Measurements from ENCODE around the gene LRRC26. TPM values are rescaled to one million over a fixed set of nuclear protein-coding genes. Genes with fewer than 3 reads are reported as not detected.

LRRC26 gene
- polyA plus RNA-seq, 3 donors, result not detected

DNA sequence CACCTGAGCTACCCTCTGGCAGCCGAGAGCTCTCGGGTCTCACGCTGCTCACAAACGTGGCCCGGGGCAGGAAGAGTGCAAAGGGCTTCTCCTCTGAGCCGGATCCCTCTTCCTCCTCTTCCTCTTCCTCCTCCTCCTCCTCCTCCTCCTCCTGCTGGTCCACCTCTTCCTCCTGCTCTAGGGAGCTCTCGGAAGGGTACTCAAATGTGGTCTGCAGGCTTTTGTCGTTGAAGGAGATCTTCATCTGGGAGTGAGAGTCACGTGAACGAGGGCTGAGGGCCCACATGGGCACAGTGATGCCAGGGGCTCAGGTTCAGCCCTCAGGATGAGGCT is 22.6 kb upstream of the LRRC26 start:
- Mint-ChIP-seq H3K4me3 (no peak overlapping the region), H3K36me3 (peaks cover 6 to 32% of the 10 kb centered on the region in 2 donors), H3K27ac (no peak overlapping the region), H3K27me3 (ENCODE audit: low read depth in 3 of 3) (no peaks in the 10 kb centered on the region), H3K9me3 (peaks cover 0 to 2% (median 0%) of the 10 kb centered on the region in 7 donors), H3K4me1 (peaks cover 22% of the 10 kb centered on the region)
- Histone ChIP-seq H3K36me3 (replicated peaks in 1 of 2; ENCODE audit: control insufficient read depth in 1 of 2, insufficient read depth in 2 of 2, low read length in 2 of 2) (peaks cover 17 to 23% of the 10 kb centered on the region in 2 donors), H3K4me1 (ENCODE audit: control insufficient read depth in 1 of 2, insufficient read depth in 2 of 2, low read length in 2 of 2) (peaks cover 20 to 25% of the 10 kb centered on the region in 2 donors), H4K20me1 (ENCODE audit: insufficient read depth, low read length) (peaks cover 31% of the 10 kb centered on the region), H3K79me2 (ENCODE audit: insufficient read depth, low read length) (peaks cover 29% of the 10 kb centered on the region), H2AFZ (ENCODE audit: insufficient read depth, low read depth, low read length, poor library complexity, severe bottlenecking) (no peak overlapping the region), H3K4me3 (replicated peaks in 1 of 3; ENCODE audit: low read depth in 2 of 3, low read length in 3 of 3) (no peak overlapping the region), H3K27me3 (ENCODE audit: control insufficient read depth in 2 of 2, insufficient read depth in 2 of 2, low read length in 2 of 2) (no peaks in the 10 kb centered on the region), H3K9ac (ENCODE audit: insufficient read depth, low read length, poor library complexity, severe bottlenecking) (no peak overlapping the region), H3K9me3 (replicated peaks in 1 of 2; ENCODE audit: control insufficient read depth in 1 of 2, insufficient read depth in 1 of 2, low read length in 2 of 2) (no peaks in the 10 kb centered on the region), H3K27ac (ENCODE audit: low read depth in 1 of 2, low read length in 2 of 2) (no peak overlapping the region), H3K4me2 (replicated peaks; ENCODE audit: extremely low read depth, low read length, poor library complexity, severe bottlenecking) (no peak overlapping the region)
- DNase-seq, result no peak
- intact Hi-C loops (cut with micrococcal nuclease), result no loop called here
- 85% methylated on average over 9 of the region's 10 CpGs for WGBS (ENCODE audit: insufficient coverage)
- TF ChIP-seq, protein P1, sequence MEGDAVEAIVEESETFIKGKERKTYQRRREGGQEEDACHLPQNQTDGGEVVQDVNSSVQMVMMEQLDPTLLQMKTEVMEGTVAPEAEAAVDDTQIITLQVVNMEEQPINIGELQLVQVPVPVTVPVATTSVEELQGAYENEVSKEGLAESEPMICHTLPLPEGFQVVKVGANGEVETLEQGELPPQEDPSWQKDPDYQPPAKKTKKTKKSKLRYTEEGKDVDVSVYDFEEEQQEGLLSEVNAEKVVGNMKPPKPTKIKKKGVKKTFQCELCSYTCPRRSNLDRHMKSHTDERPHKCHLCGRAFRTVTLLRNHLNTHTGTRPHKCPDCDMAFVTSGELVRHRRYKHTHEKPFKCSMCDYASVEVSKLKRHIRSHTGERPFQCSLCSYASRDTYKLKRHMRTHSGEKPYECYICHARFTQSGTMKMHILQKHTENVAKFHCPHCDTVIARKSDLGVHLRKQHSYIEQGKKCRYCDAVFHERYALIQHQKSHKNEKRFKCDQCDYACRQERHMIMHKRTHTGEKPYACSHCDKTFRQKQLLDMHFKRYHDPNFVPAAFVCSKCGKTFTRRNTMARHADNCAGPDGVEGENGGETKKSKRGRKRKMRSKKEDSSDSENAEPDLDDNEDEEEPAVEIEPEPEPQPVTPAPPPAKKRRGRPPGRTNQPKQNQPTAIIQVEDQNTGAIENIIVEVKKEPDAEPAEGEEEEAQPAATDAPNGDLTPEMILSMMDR (IDR thresholded peaks at IDR 0.05), result no peak

DNA sequence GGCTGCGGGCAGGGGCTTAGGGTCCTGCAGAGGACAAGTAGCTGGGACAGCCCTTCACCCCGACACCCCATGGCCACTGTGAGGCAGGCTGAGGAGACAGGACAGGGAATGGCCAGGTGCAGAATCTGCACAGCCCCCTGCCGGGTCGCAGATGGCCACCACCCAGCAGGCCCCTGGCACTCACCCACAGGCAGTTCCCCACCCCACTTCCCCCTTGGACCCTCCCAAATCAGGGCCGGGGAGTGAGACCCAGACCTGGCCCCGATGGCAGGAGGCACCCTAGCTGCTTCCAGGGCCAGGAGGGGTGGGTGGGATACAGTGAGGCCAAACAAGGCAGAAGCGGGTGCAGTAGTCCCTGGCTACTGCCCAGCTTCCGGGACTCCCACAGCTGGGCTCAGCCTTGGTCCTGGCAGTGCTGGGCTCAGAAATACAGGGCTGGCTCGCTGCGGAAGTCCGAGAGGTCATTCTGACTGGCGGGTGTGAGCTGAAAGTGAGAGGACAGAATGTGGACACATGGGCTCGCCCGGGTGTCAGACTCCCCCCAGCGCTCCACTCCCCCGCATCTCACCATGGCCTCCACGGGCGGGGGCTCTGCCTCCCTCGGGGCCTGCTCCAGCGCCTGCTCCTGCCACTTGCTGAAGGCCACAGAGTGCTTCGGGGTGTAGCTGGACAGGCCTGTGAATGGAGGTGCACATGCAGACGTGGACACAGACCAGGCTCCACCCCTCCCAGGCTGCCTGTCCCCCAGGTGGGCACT is 22.0 kb upstream of the LRRC26 start:
- no peak overlapping the region for H2AFZ ChIP-seq (ENCODE audit: insufficient read depth, low read depth, low read length, poor library complexity, severe bottlenecking)
- TF ChIP-seq, protein P1 (IDR thresholded peaks at IDR 0.05), result no peak
- H3K79me2 ChIP-seq (ENCODE audit: insufficient read depth, low read length), result peaks cover 35% of the 10 kb centered on the region
- H3K9me3 ChIP-seq (replicated peaks in 1 of 2; ENCODE audit: control insufficient read depth in 1 of 2, insufficient read depth in 1 of 2, low read length in 2 of 2), result no peaks in the 10 kb centered on the region
- H3K36me3 Mint-ChIP-seq, result peaks cover 6 to 36% of the 10 kb centered on the region in 2 donors
- H3K27me3 Mint-ChIP-seq (ENCODE audit: low read depth in 3 of 3), result no peaks in the 10 kb centered on the region
- H3K4me1 ChIP-seq (ENCODE audit: control insufficient read depth in 1 of 2, insufficient read depth in 2 of 2, low read length in 2 of 2), result peaks cover 24 to 30% of the 10 kb centered on the region in 2 donors
- intact Hi-C loops (cut with micrococcal nuclease), result no loop called here
- peaks cover 0 to 2% (median 0%) of the 10 kb centered on the region in 7 donors for H3K9me3 Mint-ChIP-seq
- no peak for DNase-seq
- no peaks in the 10 kb centered on the region for H3K27me3 ChIP-seq (ENCODE audit: control insufficient read depth in 2 of 2, insufficient read depth in 2 of 2, low read length in 2 of 2)
- H3K36me3 ChIP-seq (replicated peaks in 1 of 2; ENCODE audit: control insufficient read depth in 1 of 2, insufficient read depth in 2 of 2, low read length in 2 of 2), result peaks cover 22 to 23% of the 10 kb centered on the region in 2 donors
- WGBS (ENCODE audit: insufficient coverage), result 95% methylated on average over 16 of the region's 22 CpGs
- H3K9ac ChIP-seq (ENCODE audit: insufficient read depth, low read length, poor library complexity, severe bottlenecking), result no peak overlapping the region
- H3K4me2 ChIP-seq (replicated peaks; ENCODE audit: extremely low read depth, low read length, poor library complexity, severe bottlenecking), result no peak overlapping the region
- H3K27ac Mint-ChIP-seq, result no peak overlapping the region
- peaks cover 26% of the 10 kb centered on the region for H3K4me1 Mint-ChIP-seq
- H4K20me1 ChIP-seq (ENCODE audit: insufficient read depth, low read length), result peaks cover 31% of the 10 kb centered on the region
- H3K27ac ChIP-seq (ENCODE audit: low read depth in 1 of 2, low read length in 2 of 2), result no peak overlapping the region
- no peak overlapping the region for H3K4me3 Mint-ChIP-seq
- H3K4me3 ChIP-seq (replicated peaks in 1 of 3; ENCODE audit: low read depth in 2 of 3, low read length in 3 of 3), result no peak overlapping the region
